GM23338 (cell line): ENCODE measurements around the gene CDH5.

Experiments
- EZH2phosphoT487 ChIP-seq: fragments of 200-600 bp; sonication (generic); IDR thresholded peaks from one replicate; pipeline ENCODE4 v1.8.1; 2018; ENCODE audit warnings: antibody characterized with exemption; ENCODE audit not compliant: unreplicated experiment
- POLR2AphosphoS5 ChIP-seq: IDR thresholded peaks from 2 replicates; pipeline ENCODE4 v1.6.1; 2016; ENCODE audit warnings: antibody characterized with exemption, low read depth
- STAT1 ChIP-seq: IDR thresholded peaks from one replicate; pipeline ENCODE4 v1.6.1; 2016; ENCODE audit warnings: antibody characterized with exemption; ENCODE audit not compliant: unreplicated experiment
- ZNF331 ChIP-seq: fragments of 250-450 bp; sonication (Bioruptor Pico); IDR thresholded peaks from 2 replicates; pipeline ENCODE4 v1.5.0; 2020; ENCODE audit warnings: low read depth, mild to moderate bottlenecking, moderate library complexity
- TF ChIP-seq, protein P1 (sequence below), 2 experiments: fragments of 200-600 bp in 1 of 2; sonication (generic) in 1 of 2; conservative IDR thresholded peaks; 2 replicates each; pipeline versions ENCODE4 v1.5.1 to v1.6.1; 2016 to 2017; ENCODE audit warnings: antibody characterized with exemption in 2 of 2, low read depth in 2 of 2, mild to moderate bottlenecking in 2 of 2, moderate library complexity in 1 of 2

DNA sequence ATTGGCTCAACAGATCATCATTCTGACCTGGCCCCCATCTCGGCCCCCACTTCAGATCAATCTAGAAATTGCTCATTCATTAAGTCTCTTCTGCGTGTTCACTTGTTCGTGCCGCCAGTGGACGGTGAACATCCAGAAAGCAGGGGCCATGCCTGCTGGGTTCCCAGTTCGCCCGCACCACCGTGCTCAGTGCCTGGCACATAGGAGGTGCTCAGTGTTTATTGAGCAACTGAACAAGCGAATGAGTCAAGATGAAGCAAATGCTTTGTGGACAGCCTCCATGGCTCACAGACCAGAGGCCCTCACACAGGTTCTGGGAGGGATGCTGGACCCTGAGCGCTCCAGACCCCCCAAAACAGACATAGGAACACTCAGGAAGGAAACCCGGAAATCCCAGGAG, 74.5 kb downstream of the CDH5 start:
- TF ChIP-seq, protein P1, sequence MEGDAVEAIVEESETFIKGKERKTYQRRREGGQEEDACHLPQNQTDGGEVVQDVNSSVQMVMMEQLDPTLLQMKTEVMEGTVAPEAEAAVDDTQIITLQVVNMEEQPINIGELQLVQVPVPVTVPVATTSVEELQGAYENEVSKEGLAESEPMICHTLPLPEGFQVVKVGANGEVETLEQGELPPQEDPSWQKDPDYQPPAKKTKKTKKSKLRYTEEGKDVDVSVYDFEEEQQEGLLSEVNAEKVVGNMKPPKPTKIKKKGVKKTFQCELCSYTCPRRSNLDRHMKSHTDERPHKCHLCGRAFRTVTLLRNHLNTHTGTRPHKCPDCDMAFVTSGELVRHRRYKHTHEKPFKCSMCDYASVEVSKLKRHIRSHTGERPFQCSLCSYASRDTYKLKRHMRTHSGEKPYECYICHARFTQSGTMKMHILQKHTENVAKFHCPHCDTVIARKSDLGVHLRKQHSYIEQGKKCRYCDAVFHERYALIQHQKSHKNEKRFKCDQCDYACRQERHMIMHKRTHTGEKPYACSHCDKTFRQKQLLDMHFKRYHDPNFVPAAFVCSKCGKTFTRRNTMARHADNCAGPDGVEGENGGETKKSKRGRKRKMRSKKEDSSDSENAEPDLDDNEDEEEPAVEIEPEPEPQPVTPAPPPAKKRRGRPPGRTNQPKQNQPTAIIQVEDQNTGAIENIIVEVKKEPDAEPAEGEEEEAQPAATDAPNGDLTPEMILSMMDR (conservative IDR thresholded peaks at IDR 0.05; ENCODE audit: low read depth in 2 of 2): no peak
- no peak for TF ChIP-seq EZH2phosphoT487
- no peak for TF ChIP-seq STAT1
- TF ChIP-seq POLR2AphosphoS5: no peak
- no peak for TF ChIP-seq ZNF331 (CRISPR knock-in tag)
